ENCODE data around the gene WEE1.

GRCh38 chr11:9525116-9525515 is 48.4 kb upstream of the WEE1 start:
- no peak for TF ChIP-seq TCF7 (IDR thresholded peaks at IDR 0.05; ENCODE audit: borderline replicate concordance)
- TF ChIP-seq SMARCA5 (IDR thresholded peaks at IDR 0.05): no peak
- TF ChIP-seq, protein P1, sequence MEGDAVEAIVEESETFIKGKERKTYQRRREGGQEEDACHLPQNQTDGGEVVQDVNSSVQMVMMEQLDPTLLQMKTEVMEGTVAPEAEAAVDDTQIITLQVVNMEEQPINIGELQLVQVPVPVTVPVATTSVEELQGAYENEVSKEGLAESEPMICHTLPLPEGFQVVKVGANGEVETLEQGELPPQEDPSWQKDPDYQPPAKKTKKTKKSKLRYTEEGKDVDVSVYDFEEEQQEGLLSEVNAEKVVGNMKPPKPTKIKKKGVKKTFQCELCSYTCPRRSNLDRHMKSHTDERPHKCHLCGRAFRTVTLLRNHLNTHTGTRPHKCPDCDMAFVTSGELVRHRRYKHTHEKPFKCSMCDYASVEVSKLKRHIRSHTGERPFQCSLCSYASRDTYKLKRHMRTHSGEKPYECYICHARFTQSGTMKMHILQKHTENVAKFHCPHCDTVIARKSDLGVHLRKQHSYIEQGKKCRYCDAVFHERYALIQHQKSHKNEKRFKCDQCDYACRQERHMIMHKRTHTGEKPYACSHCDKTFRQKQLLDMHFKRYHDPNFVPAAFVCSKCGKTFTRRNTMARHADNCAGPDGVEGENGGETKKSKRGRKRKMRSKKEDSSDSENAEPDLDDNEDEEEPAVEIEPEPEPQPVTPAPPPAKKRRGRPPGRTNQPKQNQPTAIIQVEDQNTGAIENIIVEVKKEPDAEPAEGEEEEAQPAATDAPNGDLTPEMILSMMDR (IDR thresholded peaks at IDR 0.05 in 2 of 3, conservative IDR thresholded peaks at IDR 0.05 in 1 of 3; ENCODE audit: control insufficient read depth in 2 of 3, extremely low read depth in 1 of 3, insufficient read depth in 1 of 3, low read depth in 3 of 3, low read length in 3 of 3): no peak
- no peak for TF ChIP-seq TAF1 (IDR thresholded peaks at IDR 0.05; ENCODE audit: borderline replicate concordance, low read depth, low read length)
- TF ChIP-seq SIN3A (IDR thresholded peaks at IDR 0.05; ENCODE audit: low read depth, low read length): no peak
- no peak for TF ChIP-seq HCFC1 (IDR thresholded peaks at IDR 0.05; ENCODE audit: low read length)

Data from GM12878 (cell line).